ENCODE measurements around the gene ACADM. TPM values are rescaled to one million over a fixed set of nuclear protein-coding genes. Genes with fewer than 3 reads are reported as not detected.

ACADM gene
- total RNA-seq, 1 donor from 2014 or later = 70.3 TPM

Other genes with a start within 250 kb of the ACADM start
- gene SLC44A5, start 113.6 kb upstream of the ACADM start, total RNA-seq (ENCODE audit: unreplicated experiment) = 15.4 TPM
- 70.8 TPM for gene RABGGTB, start 61.5 kb downstream of the ACADM start, total RNA-seq (ENCODE audit: unreplicated experiment)
- 0.20 TPM for gene MSH4, start 72.2 kb downstream of the ACADM start, total RNA-seq (ENCODE audit: unreplicated experiment)
- gene ASB17, start 207.7 kb downstream of the ACADM start, total RNA-seq (ENCODE audit: unreplicated experiment) = not detected